Measurements from ENCODE around the gene GABARAPL2.
"Not testable (repeated sequence)": the region's sequence is repeated elsewhere in the genome, so short reads cannot be mapped to it uniquely, and the experiment has no call there.

The GABARAPL2 gene

DNA sequence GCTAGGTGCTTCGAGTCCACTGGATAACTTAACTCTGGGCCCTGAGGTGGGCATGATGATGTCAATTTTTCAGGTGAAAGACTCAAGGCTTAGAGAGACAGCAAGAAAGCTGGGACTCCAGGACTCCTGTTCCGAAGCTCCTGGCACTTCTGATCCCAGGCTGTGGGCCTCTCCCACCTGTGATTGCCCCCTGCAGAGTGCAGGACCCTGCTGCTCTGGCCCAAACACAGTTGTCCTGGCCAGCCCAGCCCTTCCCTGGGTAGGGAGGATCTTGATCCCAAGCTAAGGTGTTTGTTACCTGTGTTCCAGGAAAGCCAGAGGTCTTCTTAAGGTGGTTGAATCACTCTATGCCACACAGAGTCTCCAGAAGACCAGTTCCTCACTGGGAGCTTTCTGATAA lies 33.4 kb upstream of the GABARAPL2 start:
- Histone ChIP-seq H3K4me2 (no peak overlapping the region), H3K9me3 (replicated peaks in 1 of 11) (peaks cover 0 to 16% (median 8%) of the 10 kb centered on the region in 11 experiments; a peak in 6 of 22 replicates), H3K36me3 (peaks cover 0 to 5% (median 0%) of the 10 kb centered on the region in 11 experiments; a peak in 1 of 22 replicates), H3K27ac (no peak overlapping the region), H3K4me3 (no peak overlapping the region), H3K4me1 (peaks cover 4 to 25% (median 15%) of the 10 kb centered on the region in 10 experiments; a peak in 17 of 20 replicates), H3K9ac (no peak overlapping the region), H3K27me3 (no peaks in the 10 kb centered on the region), H4K20me1 (peaks cover 0 to 9% (median 0%) of the 10 kb centered on the region in 11 experiments; a peak in 1 of 22 replicates)
- no peak for TF ChIP-seq Cebpa-rat (IDR thresholded peaks at IDR 0.05)

DNA sequence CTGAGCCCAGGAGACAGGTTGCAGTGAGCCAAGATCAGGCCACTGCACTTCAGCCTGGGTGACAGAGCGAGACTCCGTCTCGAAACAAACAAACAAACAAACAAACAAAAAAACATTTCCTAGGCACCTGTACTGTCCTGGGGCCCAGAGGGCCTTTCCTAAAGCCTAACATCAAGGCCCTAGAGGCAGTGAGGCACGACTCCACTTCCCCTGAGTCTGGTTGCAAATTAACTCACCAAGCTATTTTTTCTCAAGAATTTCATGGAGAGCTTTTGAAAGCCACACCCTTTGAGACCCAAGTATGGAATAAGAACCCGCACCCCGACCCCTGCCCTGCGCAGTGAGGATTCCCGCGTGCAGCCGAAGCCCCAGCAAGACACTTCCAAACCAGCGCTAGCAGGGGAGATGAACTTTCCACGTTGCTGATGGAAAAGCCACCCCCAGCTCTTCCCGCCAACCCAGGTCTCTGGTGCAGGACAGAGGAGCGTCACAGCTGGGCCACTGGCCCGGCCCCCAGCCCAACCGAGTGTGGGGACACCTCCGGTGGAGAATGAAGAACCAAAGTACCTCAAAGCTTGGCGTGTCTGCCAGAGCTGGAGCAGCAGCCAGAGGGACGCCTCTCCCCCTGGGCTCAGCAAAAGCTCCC lies 31.5 kb upstream of the GABARAPL2 start:
- H3K27ac ChIP-seq, result peak overlapping the region in 2 of 11 experiments; percentile 17 to 30; a peak in 1 of 22 replicates
- H3K9ac ChIP-seq, result peak overlapping the region in 1 of 11 experiments; percentile 23; a peak in 1 of 22 replicates
- peak overlapping the region; percentile 12 to 84 (median 58); a peak in 17 of 22 replicates for H3K4me2 ChIP-seq
- peaks cover 0 to 9% (median 0%) of the 10 kb centered on the region in 11 experiments; a peak in 1 of 22 replicates for H4K20me1 ChIP-seq
- H3K36me3 ChIP-seq, result no peaks in the 10 kb centered on the region
- no peak for TF ChIP-seq Cebpa-rat (IDR thresholded peaks at IDR 0.05)
- H3K4me3 ChIP-seq, result no peak overlapping the region
- no peaks in the 10 kb centered on the region for H3K27me3 ChIP-seq
- H3K9me3 ChIP-seq (replicated peaks in 1 of 11), result peaks cover 0 to 7% (median 0%) of the 10 kb centered on the region in 11 experiments; a peak in 5 of 22 replicates
- peaks cover 0 to 19% (median 14%) of the 10 kb centered on the region in 10 experiments; a peak in 17 of 20 replicates for H3K4me1 ChIP-seq

DNA sequence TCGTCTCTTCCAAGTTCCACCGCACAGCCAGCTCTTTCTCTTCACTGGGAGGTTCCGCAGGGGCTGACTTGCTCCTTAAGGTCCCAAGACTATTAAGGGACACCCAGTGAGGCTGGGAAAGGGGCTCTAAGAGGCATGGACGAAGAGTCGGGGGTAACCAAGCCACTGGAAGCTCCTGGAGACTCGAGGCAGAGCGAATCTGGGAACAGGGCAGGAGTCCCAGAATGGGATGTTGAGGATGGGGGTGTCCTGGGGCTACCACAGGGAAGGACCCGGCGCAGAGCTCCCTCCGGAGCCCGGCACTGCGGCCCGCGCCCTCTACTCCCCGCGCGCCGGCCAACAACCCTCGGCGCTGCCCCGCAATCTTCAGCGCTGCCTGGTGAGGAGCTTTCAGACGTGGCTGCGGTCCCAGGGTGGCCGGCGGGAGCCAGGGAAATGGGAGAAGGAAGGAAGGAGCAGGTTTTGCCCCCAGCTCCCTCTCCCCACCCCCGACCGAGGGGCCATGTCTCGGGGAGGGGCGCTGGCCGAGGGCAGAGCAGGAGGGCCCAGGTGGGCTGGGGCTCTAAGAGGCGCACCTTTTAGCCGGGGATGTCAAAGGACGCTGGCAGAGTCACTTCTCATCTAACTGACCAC lies 30.9 kb upstream of the GABARAPL2 start:
- H3K9ac ChIP-seq, result no peak overlapping the region
- peak overlapping the region in 8 of 11 experiments; percentile 57 to 84 (median 72); a peak in 16 of 22 replicates for H3K4me2 ChIP-seq
- H3K27ac ChIP-seq, result peak overlapping the region in 2 of 11 experiments; percentile 17 to 30; a peak in 1 of 22 replicates
- no peak overlapping the region for H3K4me3 ChIP-seq
- no peaks in the 10 kb centered on the region for H3K36me3 ChIP-seq
- no peak for TF ChIP-seq Cebpa-rat (IDR thresholded peaks at IDR 0.05)
- no peaks in the 10 kb centered on the region for H3K27me3 ChIP-seq
- H4K20me1 ChIP-seq, result peaks cover 0 to 9% (median 0%) of the 10 kb centered on the region in 11 experiments; a peak in 1 of 22 replicates
- peaks cover 0 to under 1% (median 0%) of the 10 kb centered on the region in 11 experiments; a peak in 1 of 22 replicates for H3K9me3 ChIP-seq (replicated peaks in 1 of 11)
- peaks cover 0 to 19% (median 14%) of the 10 kb centered on the region in 10 experiments; a peak in 17 of 20 replicates for H3K4me1 ChIP-seq

DNA sequence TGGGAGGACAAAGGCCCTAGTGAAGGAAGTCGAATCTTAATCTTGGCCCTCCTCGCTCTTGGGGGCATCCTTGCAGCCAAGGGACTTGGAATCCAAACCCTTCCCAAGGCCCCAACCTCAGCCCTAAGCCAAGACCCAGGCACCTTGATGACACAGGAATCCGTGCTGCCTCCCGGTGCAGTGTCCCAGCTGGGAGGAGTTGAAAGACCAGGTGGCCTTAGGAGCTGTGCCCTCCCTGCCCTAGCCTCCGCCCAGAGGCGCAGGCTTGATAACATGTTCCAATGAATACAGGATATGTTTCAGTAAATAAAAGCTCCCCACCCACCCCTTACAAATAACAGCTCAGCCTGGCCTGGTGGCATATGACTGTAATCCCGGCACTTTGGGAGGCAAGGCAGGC lies 30.3 kb upstream of the GABARAPL2 start, which contains the start of gene CHST5:
Gene CHST5 (minus strand): TSS at position 208 of the 400 bp plus-strand sequence. CDS start 5,724 bp downstream, outside the sequence.
- Histone ChIP-seq H4K20me1 (peaks cover 0 to 9% (median 0%) of the 10 kb centered on the region in 11 experiments; a peak in 1 of 22 replicates), H3K4me1 (peaks cover 0 to 19% (median 14%) of the 10 kb centered on the region in 10 experiments; a peak in 17 of 20 replicates), H3K4me2 (peak within 1 kb of the TSS in 8 of 11 experiments; percentile 57 to 84 (median 72); a peak in 16 of 22 replicates), H3K4me3 (no peak within 1 kb of the TSS), H3K27ac (peak within 1 kb of the TSS in 2 of 11 experiments; percentile 17 to 30; a peak in 1 of 22 replicates), H3K9me3 (replicated peaks in 1 of 11) (no peaks in the 10 kb centered on the region), H3K36me3 (peaks cover 0 to 6% (median 0%) of the 10 kb centered on the region in 11 experiments; a peak in 3 of 22 replicates), H3K9ac (peak within 1 kb of the TSS in 1 of 11 experiments; percentile 23; a peak in 1 of 22 replicates), H3K27me3 (no peaks in the 10 kb centered on the region)
- 0 out of 22 replicates have a peak, but pooled peaks of 1 of the 11 experiments have one; percentile 11 for TF ChIP-seq Cebpa-rat (IDR thresholded peaks at IDR 0.05)

DNA sequence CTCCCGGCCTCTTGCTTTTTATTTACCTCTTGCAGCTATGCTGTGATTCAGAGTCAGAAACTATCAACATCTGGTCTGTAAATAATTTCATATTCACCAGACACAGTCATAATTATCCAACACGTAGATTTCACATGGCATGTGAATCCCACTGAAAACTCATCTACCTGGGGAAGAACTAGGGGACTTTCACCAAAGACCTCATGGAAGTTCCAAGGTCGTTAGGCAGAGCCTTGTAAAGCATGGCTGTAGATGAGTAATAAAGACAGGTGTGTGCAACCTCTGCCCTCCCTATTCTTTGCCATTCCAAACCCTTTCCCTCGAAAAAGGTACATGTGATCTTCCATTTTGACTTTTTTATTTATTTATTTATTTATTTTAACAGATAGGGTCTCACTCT lies 28.4 kb upstream of the GABARAPL2 start:
- Histone ChIP-seq H3K4me2 (no peak overlapping the region), H3K9ac (no peak overlapping the region), H3K27me3 (no peaks in the 10 kb centered on the region), H3K27ac (no peak overlapping the region), H3K4me1 (peaks cover 0 to 19% (median 14%) of the 10 kb centered on the region in 10 experiments; a peak in 17 of 20 replicates), H4K20me1 (no peaks in the 10 kb centered on the region), H3K9me3 (replicated peaks in 1 of 11) (no peaks in the 10 kb centered on the region), H3K36me3 (peaks cover 0 to 24% (median 0%) of the 10 kb centered on the region in 11 experiments; a peak in 6 of 22 replicates), H3K4me3 (no peak overlapping the region)
- TF ChIP-seq Cebpa-rat (IDR thresholded peaks at IDR 0.05), result no peak

DNA sequence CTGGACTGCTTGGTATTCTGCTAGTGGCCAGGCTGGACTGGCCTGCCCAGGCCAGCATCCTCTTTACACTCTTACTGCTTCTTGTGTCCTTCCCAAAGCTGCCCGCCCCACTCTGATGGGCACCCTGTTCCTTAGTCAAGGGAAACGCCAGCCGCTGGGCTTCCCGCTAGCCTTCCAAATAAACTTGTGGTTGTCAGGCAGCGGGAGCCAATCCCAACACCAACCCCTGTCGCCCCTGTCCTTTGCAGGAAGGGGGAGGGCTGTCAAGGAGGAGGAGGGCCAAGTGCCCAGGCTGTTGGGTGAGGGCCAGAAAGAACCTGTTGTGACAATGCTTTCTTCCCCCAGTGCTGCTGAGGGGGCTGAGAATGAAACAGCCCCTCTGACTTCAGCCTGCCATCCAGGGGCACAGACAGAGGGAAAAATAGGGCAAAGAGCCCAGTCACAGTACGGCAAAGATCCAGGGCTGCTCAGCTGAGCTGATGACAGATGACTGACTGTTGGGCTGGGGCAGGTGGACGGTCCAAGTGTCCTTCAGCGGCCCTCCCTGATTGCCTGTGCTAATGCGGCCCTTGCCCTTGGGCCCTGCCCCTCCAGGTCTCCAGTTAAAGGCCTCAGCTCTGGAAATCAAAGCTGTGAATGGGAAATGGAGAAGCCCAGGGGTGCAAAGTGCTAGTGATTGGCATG lies 27.2 kb upstream of the GABARAPL2 start:
- H3K9me3 ChIP-seq (replicated peaks in 1 of 11); H3K4me3 ChIP-seq; H3K9ac ChIP-seq; H4K20me1 ChIP-seq; H3K27ac ChIP-seq; H3K4me2 ChIP-seq; H3K27me3 ChIP-seq: not testable (repeated sequence)
- H3K36me3 ChIP-seq, result peaks cover 0 to 25% (median 0%) of the 10 kb centered on the region in 11 experiments; a peak in 7 of 22 replicates
- H3K4me1 ChIP-seq, result peaks cover 0 to 17% (median 13%) of the 10 kb centered on the region in 10 experiments; a peak in 17 of 20 replicates

DNA sequence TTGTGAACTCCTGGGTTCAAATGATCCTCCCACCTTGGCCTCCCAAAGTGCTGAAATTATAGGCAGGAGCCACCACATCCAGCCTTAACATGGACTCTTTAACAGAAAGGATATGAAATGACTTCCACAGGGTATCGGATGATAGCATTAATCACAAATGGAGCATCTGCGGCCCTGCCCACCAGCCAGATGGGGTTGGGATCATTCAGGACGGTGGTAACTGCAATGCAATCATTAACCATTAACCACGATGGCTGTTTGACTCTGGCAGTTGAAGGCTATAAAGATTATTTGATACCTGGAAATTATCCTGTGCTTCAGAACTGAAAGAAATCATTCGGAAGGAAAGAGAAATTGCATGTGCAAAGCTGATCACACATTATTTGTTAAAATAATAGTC lies 24.9 kb upstream of the GABARAPL2 start:
- Histone ChIP-seq H4K20me1 (no peaks in the 10 kb centered on the region), H3K36me3 (peaks cover 0 to 25% (median 0%) of the 10 kb centered on the region in 11 experiments; a peak in 8 of 22 replicates)

DNA sequence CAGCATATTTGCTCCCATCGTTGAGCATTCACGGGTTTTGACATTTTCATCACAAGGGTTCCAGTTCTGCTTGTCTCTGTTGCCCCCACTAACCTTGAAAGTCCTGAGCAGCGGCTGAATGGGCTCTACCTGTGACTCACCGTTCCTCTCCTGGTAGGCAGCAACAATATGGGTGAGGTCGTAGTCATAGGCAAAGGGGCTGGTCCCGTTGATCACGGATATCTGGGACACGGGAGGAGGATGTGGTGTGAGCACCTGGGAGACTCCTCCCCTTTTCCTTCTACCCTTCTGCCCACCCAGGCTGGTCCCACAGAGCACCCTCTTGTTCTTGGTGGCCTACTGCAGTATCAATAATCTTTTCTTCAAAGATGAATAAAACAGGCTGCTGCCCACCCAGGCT lies 23.7 kb upstream of the GABARAPL2 start:
- H3K4me2 ChIP-seq; H3K4me3 ChIP-seq; H3K9me3 ChIP-seq (replicated peaks in 1 of 11); H3K9ac ChIP-seq; H3K27ac ChIP-seq; H3K4me1 ChIP-seq; H3K27me3 ChIP-seq; H4K20me1 ChIP-seq: not testable (repeated sequence)
- peaks cover 0 to 25% (median 0%) of the 10 kb centered on the region in 11 experiments; a peak in 8 of 22 replicates for H3K36me3 ChIP-seq

More for the DNA sequence above, 24.9 kb upstream of the GABARAPL2 start:
- no peaks in the 10 kb centered on the region for H3K27me3 ChIP-seq
- no peaks in the 10 kb centered on the region for H3K9me3 ChIP-seq (replicated peaks in 1 of 11)
- no peak overlapping the region for H3K4me3 ChIP-seq
- H3K4me2 ChIP-seq, result no peak overlapping the region
- no peaks in the 10 kb centered on the region for H3K4me1 ChIP-seq
- no peak overlapping the region for H3K9ac ChIP-seq
- TF ChIP-seq Cebpa-rat (IDR thresholded peaks at IDR 0.05), result no peak
- no peak overlapping the region for H3K27ac ChIP-seq

DNA sequence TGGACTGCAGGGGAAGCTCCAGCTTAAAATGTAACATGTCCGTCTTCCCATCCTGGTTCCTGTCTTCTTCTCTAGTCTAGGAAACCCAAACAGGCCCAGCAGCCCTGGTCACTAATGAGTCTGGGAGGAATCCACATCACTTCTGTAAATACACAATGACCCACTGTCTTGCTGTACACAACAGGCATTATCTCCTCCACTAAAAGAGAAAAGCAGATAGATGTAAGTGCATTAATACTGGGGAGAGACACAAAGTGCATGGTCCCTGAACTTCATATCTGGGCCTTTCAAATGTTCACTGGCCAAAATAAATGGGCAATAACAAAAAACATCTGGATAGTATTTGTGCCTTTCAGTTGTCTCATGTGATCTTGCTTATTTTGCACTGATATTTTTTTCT lies 20.3 kb upstream of the GABARAPL2 start:
- not testable (repeated sequence) for H3K4me3 ChIP-seq; H3K27ac ChIP-seq; H3K4me2 ChIP-seq; H3K9me3 ChIP-seq (replicated peaks in 1 of 11); H3K9ac ChIP-seq; H4K20me1 ChIP-seq; H3K27me3 ChIP-seq
- Histone ChIP-seq H3K36me3 (peaks cover 0 to 20% (median 0%) of the 10 kb centered on the region in 11 experiments; a peak in 8 of 22 replicates), H3K4me1 (peaks cover 12 to 18% (median 15%) of the 10 kb centered on the region in 10 experiments)

All from BLaER1 treated with 17β-estradiol and CSF1 and Interleukin-3, amounts not matched to agents 10 nM and 100 nM (cell line).